Ishikawa (cell line): ENCODE results near the gene C3orf18.

Source experiments
- CREB1 ChIP-seq: IDR thresholded peaks from 2 replicates; pipeline ENCODE4 v1.6.1; 2012; ENCODE audit warnings: low read depth
- EP300 ChIP-seq: IDR thresholded peaks from 2 replicates; pipeline ENCODE4 v1.6.1; 2012; ENCODE audit warnings: borderline replicate concordance
- RAD21 ChIP-seq: IDR thresholded peaks from 2 replicates; pipeline ENCODE4 v1.6.1; 2012; ENCODE audit warnings: low read depth
- TAF1 ChIP-seq: IDR thresholded peaks from 2 replicates; pipeline ENCODE4 v1.6.1; 2012; ENCODE audit warnings: low read depth, mild to moderate bottlenecking
- TF ChIP-seq, protein P1 (sequence below): IDR thresholded peaks from 2 replicates; pipeline ENCODE4 v1.6.1; 2012

- TF ChIP-seq EP300, result no peak
- TF ChIP-seq, protein P1, sequence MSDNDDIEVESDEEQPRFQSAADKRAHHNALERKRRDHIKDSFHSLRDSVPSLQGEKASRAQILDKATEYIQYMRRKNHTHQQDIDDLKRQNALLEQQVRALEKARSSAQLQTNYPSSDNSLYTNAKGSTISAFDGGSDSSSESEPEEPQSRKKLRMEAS, result no peak
- TF ChIP-seq CREB1, result no peak
- no peak for TF ChIP-seq RAD21
- no peak for TF ChIP-seq TAF1
These were observed 37.3 kb downstream of the C3orf18 start for GRCh38 chr3:50530001-50530970.
